HL-60 (cell line): ENCODE results near the gene TUBGCP3.

ENCODE experiments used
- CTCF ChIP-seq: IDR thresholded peaks from one replicate; pipeline ENCODE4 v1.5.1; 2011; ENCODE audit warnings: low read length, control low read depth, inconsistent platforms; ENCODE audit not compliant: insufficient read depth
- POLR2AphosphoS5 ChIP-seq: IDR thresholded peaks from 2 replicates; pipeline ENCODE4 v1.6.1; 2012; ENCODE audit warnings: low read depth
- REST ChIP-seq: IDR thresholded peaks from 2 replicates; pipeline ENCODE4 v1.6.1; 2012; ENCODE audit warnings: low read depth; ENCODE audit not compliant: insufficient replicate concordance
- SPI1 ChIP-seq: IDR thresholded peaks from 2 replicates; pipeline ENCODE4 v1.6.1; 2012; ENCODE audit warnings: low read depth, mild to moderate bottlenecking, borderline replicate concordance

GRCh38 chr13:112447306-112447705 lies 140.6 kb downstream of the TUBGCP3 start:
- TF ChIP-seq CTCF (no peak), REST (no peak), SPI1 (no peak), POLR2AphosphoS5 (no peak)
